HEK293 (cell line): ENCODE measurements around the gene DLG2.

ENCODE experiments used
- CTCF ChIA-PET: fragments of 350-600 bp; formaldehyde crosslinking; extraction: SDS; loops from one replicate; lab custom pipeline; 2021; ENCODE audit warnings: antibody characterized with exemption; lab: Yijun Ruan, JAX
- POLR2A ChIA-PET: fragments of 300-600 bp; formaldehyde crosslinking; extraction: SDS; loops from one replicate; lab custom pipeline; 2020; ENCODE audit warnings: antibody characterized with exemption, inconsistent platforms; lab: Yijun Ruan, JAX
- H3K27ac ChIP-seq: fragments of 200-500 bp; sonication (Bioruptor generic); 2 replicates; pipeline ENCODE4 v1.5.1; 2014; ENCODE audit warnings: low read depth, low read length, control low read depth, inconsistent platforms; ENCODE audit errors: extremely low read depth
- H3K36me3 ChIP-seq, 2 experiments: fragments of 200-500 bp in 1 of 2; sonication (Bioruptor generic) in 1 of 2; 1 replicate in 1 of 2; 2 replicates in 1 of 2; pipeline ENCODE4 v1.5.1; 2014 to 2017; ENCODE audit warnings: inconsistent platforms in 2 of 2, low read length in 2 of 2; ENCODE audit not compliant: control insufficient read depth in 2 of 2, insufficient read depth in 1 of 2
- H3K4me1 ChIP-seq: fragments of 200-500 bp; sonication (Bioruptor generic); 2 replicates; pipeline ENCODE4 v1.5.1; 2014; ENCODE audit warnings: mild to moderate bottlenecking, low read length, inconsistent platforms; ENCODE audit not compliant: control insufficient read depth, insufficient read depth
- H3K4me3 ChIP-seq: 2 replicates; pipeline ENCODE4 v1.5.1; 2011; ENCODE audit warnings: low read depth, mild to moderate bottlenecking, control low read depth, low read length, moderate library complexity
- H3K9me3 ChIP-seq: fragments of 200-500 bp; sonication (Bioruptor generic); 2 replicates; pipeline ENCODE4 v1.5.1; 2014; ENCODE audit warnings: low read depth, low read length, inconsistent platforms; ENCODE audit not compliant: control insufficient read depth, insufficient read depth
- CTCF ChIP-seq: fragments of 450-650 bp; formaldehyde crosslinking; IDR thresholded peaks from 2 replicates; pipeline ENCODE4 v1.5.1; 2016; ENCODE audit warnings: missing biosample characterization, missing genetic modification characterization
- OSR2 ChIP-seq: fragments of 450-650 bp; formaldehyde crosslinking; IDR thresholded peaks from 2 replicates; pipeline ENCODE4 v1.5.1; 2016; ENCODE audit warnings: missing biosample characterization, missing genetic modification characterization
- PATZ1 ChIP-seq: fragments of 450-650 bp; formaldehyde crosslinking; IDR thresholded peaks from 2 replicates; pipeline ENCODE4 v1.5.1; 2016; ENCODE audit warnings: missing biosample characterization, missing genetic modification characterization
- REST ChIP-seq: fragments of 450-650 bp; formaldehyde crosslinking; IDR thresholded peaks from 2 replicates; pipeline ENCODE4 v1.5.1; 2016; ENCODE audit warnings: missing biosample characterization, missing genetic modification characterization
- SCRT2 ChIP-seq: fragments of 450-650 bp; formaldehyde crosslinking; IDR thresholded peaks from 2 replicates; pipeline ENCODE4 v1.5.1; 2016; ENCODE audit warnings: missing biosample characterization, missing genetic modification characterization
- SETDB1 ChIP-seq: IDR thresholded peaks from one replicate; pipeline ENCODE4 v1.6.1; 2017; ENCODE audit warnings: mild to moderate bottlenecking, low read length, moderate library complexity, mixed read lengths; ENCODE audit not compliant: insufficient read length
- ZBTB20 ChIP-seq: fragments of 450-650 bp; formaldehyde crosslinking; IDR thresholded peaks from 2 replicates; pipeline ENCODE4 v1.5.1; 2016; ENCODE audit warnings: missing biosample characterization, missing genetic modification characterization
- ZBTB7A ChIP-seq: fragments of 450-650 bp; formaldehyde crosslinking; IDR thresholded peaks from 2 replicates; pipeline ENCODE4 v1.5.1; 2016; ENCODE audit warnings: low read depth, missing biosample characterization, missing genetic modification characterization
- ZEB2 ChIP-seq: fragments of 450-650 bp; formaldehyde crosslinking; IDR thresholded peaks from 2 replicates; pipeline ENCODE4 v1.5.1; 2016; ENCODE audit warnings: missing biosample characterization, missing genetic modification characterization
- ZNF18 ChIP-seq: fragments of 450-650 bp; formaldehyde crosslinking; IDR thresholded peaks from 2 replicates; pipeline ENCODE4 v1.5.1; 2016; ENCODE audit warnings: missing biosample characterization, missing genetic modification characterization
- ZNF266 ChIP-seq: fragments of 450-650 bp; formaldehyde crosslinking; IDR thresholded peaks from 2 replicates; pipeline ENCODE4 v1.5.1; 2016; ENCODE audit warnings: missing biosample characterization, missing genetic modification characterization, low read depth
- ZNF398 ChIP-seq: fragments of 450-650 bp; formaldehyde crosslinking; IDR thresholded peaks from 2 replicates; pipeline ENCODE4 v1.5.1; 2017; ENCODE audit warnings: missing biosample characterization, missing genetic modification characterization
- ZNF747 ChIP-seq: fragments of 450-650 bp; formaldehyde crosslinking; IDR thresholded peaks from 2 replicates; pipeline ENCODE4 v1.5.1; 2016; ENCODE audit warnings: missing biosample characterization, missing genetic modification characterization

DLG2 gene

DNA sequence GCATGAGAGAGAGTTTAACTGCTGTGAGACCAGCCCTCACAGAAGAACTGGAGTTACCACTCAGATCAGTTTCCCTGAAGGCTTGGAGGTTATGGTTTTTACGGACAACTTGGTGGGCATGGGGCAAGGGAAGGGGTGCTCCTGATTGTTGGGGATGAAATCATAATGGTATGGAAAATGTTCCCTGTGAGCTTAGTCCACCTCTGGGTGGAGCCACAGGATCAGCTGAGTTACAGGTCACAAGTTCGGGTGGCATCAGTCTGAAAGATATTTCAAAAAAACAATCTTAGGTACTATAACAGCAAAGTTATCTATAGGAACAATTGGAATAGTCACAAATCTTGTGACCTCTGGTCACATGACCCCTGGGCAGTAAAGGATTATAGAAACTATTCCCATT lies 162.9 kb downstream of the DLG2 start:
- Histone ChIP-seq H3K36me3 (no peaks in the 10 kb centered on the region), H3K27ac (no peak overlapping the region), H3K9me3 (no peaks in the 10 kb centered on the region), H3K4me1 (no peaks in the 10 kb centered on the region), H3K4me3 (no peak overlapping the region)
- CTCF ChIA-PET: no interaction called here
- POLR2A ChIA-PET: no interaction called here
- TF ChIP-seq ZBTB20 (tag by site-specific recombination) (no peak), ZNF266 (tag by site-specific recombination) (no peak), ZNF747 (no peak), SCRT2 (tag by site-specific recombination) (no peak), SETDB1 (no peak), ZEB2 (tag by site-specific recombination) (no peak), ZBTB7A (no peak)

DNA sequence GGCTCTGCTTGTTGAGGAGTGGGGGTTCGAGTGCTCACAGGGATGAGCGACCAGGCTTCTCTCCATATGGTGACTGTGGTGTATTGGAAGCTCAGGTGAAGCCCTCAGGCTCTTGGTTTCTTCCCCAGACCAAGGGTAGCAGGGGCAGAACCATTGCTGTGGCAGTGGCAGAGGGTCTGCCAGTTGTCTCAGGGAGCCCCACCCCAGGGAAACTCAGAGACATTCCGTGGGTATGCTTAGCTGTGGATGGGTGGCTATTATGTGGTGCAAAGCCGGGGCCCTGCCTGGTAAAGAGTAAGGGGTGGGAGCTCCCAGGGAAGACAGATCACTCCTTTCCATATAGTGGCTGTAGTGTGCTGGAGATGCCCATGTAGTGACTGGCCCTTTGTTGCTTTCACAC lies 167.8 kb downstream of the DLG2 start:
- TF ChIP-seq OSR2 (tag by site-specific recombination) (no peak), REST (tag by site-specific recombination) (no peak), PATZ1 (tag by site-specific recombination) (no peak), ZNF18 (tag by site-specific recombination) (no peak), CTCF (tag by site-specific recombination) (no peak), ZNF398 (tag by site-specific recombination) (no peak)
- Histone ChIP-seq H3K36me3 (no peaks in the 10 kb centered on the region), H3K4me1 (no peaks in the 10 kb centered on the region), H3K9me3 (no peaks in the 10 kb centered on the region), H3K4me3 (no peak overlapping the region), H3K27ac (no peak overlapping the region)
- CTCF ChIA-PET: no interaction called here
- POLR2A ChIA-PET: no interaction called here
